Stimulated activated CD4-positive, alpha-beta T cell treated with anti-CD3 and anti-CD28 coated beads, Interleukin-1b, Interleukin-23, amount 100 ng/mL, for 1 hour (primary cell): Measurements from ENCODE around the gene JAKMIP1.

Source experiments
- DNase-seq, 2 donors: peaks; one replicate each; pipeline ENCODE4 v3.0.0-alpha.2; 2020; ENCODE audit warnings: low read depth in 2 of 2

JAKMIP1 gene

GRCh38 chr4:6180841-6181631 lies 19.3 kb downstream of the JAKMIP1 start:
- no peak for DNase-seq

GRCh38 chr4:6179362-6179761 lies 21.0 kb downstream of the JAKMIP1 start:
- no peak for DNase-seq

- no peak for DNase-seq
Measured at GRCh38 chr4:6178757-6179156, 21.6 kb downstream of the JAKMIP1 start.

- DNase-seq, result no peak
Measured at GRCh38 chr4:6177587-6178197, 22.7 kb downstream of the JAKMIP1 start.

GRCh38 chr4:6175426-6175825 lies 24.9 kb downstream of the JAKMIP1 start:
- DNase-seq, result no peak

GRCh38 chr4:6172927-6173200 lies 27.5 kb downstream of the JAKMIP1 start:
- no peak for DNase-seq

- DNase-seq, result no peak
Measured at GRCh38 chr4:6172093-6172926, 28.0 kb downstream of the JAKMIP1 start.

- no peak for DNase-seq
Measured at GRCh38 chr4:6169239-6169638, 31.1 kb downstream of the JAKMIP1 start.

- no peak for DNase-seq
Measured at GRCh38 chr4:6165766-6166165, 34.6 kb downstream of the JAKMIP1 start.

GRCh38 chr4:6162885-6163284 lies 37.5 kb downstream of the JAKMIP1 start:
- DNase-seq, result no peak

- no peak for DNase-seq
Measured at GRCh38 chr4:6161921-6162464, 38.4 kb downstream of the JAKMIP1 start.

GRCh38 chr4:6160536-6160935 lies 39.8 kb downstream of the JAKMIP1 start:
- DNase-seq, result no peak

GRCh38 chr4:6157926-6158325 lies 42.4 kb downstream of the JAKMIP1 start:
- DNase-seq, result no peak

GRCh38 chr4:6155996-6156750 lies 44.2 kb downstream of the JAKMIP1 start:
- no peak for DNase-seq

GRCh38 chr4:6154875-6155274 lies 45.5 kb downstream of the JAKMIP1 start:
- no peak for DNase-seq

- DNase-seq, result no peak
Measured at GRCh38 chr4:6153874-6154273, 46.5 kb downstream of the JAKMIP1 start.

GRCh38 chr4:6152869-6153705 lies 47.3 kb downstream of the JAKMIP1 start:
- no peak for DNase-seq

- DNase-seq, result no peak
Measured at GRCh38 chr4:6150046-6150735, 50.2 kb downstream of the JAKMIP1 start.

GRCh38 chr4:6148506-6149205 lies 51.7 kb downstream of the JAKMIP1 start:
- no peak for DNase-seq

- no peak for DNase-seq
Measured at GRCh38 chr4:6147441-6147840, 52.9 kb downstream of the JAKMIP1 start.
